Femur (tissue), 1 donor: Measurements from ENCODE around the gene KDM4B.

ENCODE experiments used
- DNase-seq: peaks from one replicate; pipeline ENCODE4 v3.0.0-alpha.2; 2017

The KDM4B gene

DNA sequence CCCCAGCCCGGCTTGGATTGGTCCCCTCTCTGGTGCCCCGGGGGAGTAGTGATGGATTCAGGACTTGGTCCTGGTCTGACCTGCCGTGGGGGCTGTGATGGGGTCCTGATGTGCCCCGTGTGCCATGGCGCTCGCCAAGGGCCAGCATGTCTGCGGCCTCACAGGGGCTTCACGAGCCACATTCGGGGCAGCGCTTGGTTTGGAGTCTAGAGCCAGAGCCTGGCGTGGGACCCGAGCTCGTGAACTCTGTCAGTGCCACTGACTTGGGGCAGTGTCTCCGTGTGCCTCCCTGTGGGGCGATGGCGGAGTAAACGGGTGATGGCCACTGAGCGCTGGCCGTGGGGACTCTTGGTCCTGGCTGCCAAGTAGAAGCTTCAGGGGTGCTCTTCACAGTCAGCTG, 17.1 kb downstream of the KDM4B start:
- DNase-seq: no peak

GRCh38 chr19:4986471-4986891, 17.6 kb downstream of the KDM4B start:
- no peak for DNase-seq

DNA sequence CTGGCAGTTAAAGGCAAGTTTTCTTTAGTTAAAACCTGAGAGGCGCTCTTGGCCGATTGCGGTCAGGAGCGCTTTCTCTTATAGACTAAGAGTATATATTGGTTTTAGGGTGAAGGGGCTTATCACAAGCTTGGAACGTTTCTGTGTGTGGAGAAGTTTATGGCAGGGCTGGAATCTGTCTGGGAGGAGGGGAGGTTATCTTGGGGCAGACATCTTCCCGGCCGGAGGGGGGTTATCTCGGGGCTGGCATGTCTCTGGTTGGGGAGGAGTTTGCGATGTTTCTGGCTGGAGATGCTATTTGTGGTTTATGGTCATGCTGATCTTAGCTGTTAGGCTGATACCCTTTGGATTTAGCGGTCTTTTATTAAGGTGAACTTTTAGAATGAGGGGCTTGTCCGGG, 18.3 kb downstream of the KDM4B start:
- no peak for DNase-seq

- no peak for DNase-seq
Measured at GRCh38 chr19:4987692-4988370, 18.9 kb downstream of the KDM4B start.

DNA sequence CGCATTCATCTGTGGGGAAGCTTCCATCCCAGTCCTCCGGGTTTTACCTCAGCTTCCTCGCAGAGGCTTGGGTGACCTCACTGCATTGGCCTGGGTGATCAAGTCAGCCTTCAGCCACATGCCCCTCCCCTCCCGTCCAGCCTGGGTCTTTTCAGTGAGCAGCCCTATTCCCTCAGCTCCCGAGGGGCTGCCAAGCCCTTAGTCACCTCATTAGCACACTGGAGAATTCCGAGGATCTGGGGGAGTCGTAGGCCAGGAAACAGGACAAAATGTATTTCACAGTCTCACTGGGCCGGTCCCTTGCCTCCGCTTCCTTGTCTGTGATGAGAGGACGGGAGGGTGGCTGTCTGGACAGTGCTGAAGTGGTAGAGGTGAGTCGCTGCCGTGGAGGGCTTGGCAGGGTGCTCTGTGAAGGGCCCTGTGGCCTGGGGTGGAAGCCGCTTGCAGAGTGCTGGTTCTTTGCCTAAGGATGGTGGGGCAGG, 19.9 kb downstream of the KDM4B start:
- DNase-seq: no peak

- DNase-seq: no peak
Measured at GRCh38 chr19:4990306-4990705, 21.4 kb downstream of the KDM4B start.

GRCh38 chr19:4991538-4991937, 22.6 kb downstream of the KDM4B start:
- no peak for DNase-seq

GRCh38 chr19:4991996-4992698, 23.2 kb downstream of the KDM4B start:
- no peak for DNase-seq

DNA sequence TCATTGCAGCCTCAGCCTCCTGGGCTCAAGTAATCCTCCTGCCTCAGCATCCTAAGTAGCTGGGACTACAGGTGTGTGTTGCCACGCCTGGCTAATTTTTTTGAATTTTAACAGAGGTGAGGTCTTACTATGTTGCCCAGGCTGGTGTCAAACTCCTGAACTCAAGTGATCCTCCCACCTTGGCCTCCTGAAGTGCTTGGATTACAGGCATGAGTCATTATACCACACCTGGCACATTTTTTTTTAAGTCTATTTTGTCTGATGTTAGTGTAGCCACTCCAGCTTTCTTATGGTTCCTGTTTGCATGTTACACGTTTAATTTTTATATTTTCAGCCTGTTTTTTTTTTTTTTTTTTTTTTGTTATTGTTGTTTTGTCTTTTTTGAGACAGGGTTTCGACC, 24.8 kb downstream of the KDM4B start:
- no peak for DNase-seq

GRCh38 chr19:4996701-4997100, 27.8 kb downstream of the KDM4B start:
- no peak for DNase-seq

DNA sequence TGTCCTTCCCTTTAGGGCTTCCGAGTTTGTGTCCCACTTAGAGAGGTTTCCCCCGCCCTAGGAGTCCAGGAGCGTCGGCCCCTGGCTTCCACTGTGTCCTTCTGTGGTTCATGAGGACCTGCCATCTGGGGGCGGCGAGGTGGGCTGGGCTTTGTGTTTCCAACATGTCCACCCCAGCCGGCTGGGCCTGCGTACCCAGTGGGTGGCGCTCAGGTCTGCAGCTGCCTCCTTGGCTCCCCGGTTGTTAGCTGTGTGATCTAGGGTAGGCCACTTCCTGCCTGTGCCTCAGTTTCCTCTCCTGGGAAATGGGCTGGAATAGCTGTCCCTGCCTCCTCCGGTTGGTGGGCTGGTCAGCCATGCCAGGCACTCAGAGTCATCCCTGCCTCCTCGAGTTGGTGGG, 28.4 kb downstream of the KDM4B start:
- no peak for DNase-seq

GRCh38 chr19:5000120-5000611, 31.3 kb downstream of the KDM4B start:
- no peak for DNase-seq

DNA sequence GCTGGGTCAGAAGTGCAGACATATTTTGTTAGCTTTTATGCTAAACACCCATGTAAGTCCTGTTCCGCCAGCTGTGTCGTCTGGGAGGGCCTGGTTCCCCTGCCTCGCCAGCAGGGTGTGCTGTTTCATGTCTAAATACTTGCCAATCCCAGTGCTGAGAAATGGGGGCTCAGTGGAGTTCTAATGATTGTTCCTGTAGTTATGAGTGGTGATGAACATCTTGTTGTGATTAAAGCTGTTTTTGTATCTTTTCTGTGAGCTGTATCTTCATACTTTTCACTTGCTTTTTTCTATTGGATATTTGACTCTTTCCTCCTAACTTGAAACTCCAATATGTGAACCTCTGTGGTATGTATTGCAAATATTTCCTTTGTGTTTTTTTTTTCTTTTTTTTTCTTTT, 32.7 kb downstream of the KDM4B start:
- no peak for DNase-seq

GRCh38 chr19:5002143-5002542, 33.2 kb downstream of the KDM4B start:
- DNase-seq: no peak

DNA sequence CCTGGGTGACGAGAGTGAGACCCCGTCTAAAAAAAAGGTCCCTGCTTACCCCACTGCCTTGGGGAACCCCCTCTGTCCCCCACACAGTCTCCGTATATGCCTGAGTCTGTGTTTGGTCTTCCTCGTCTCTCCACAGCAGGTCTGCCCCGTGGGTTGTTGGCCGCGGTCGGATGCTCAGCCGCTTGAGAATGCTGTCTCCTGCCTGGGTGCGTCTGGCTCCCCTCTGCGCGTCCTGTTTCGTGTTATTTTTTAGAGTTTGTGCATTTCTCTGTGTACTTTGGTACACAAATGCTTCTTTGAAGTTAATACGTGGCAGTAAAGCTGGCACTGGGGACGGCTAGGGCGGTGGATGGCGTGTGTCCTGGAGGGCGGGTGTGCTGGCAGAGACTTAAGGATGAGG, 34.9 kb downstream of the KDM4B start:
- no peak for DNase-seq

DNA sequence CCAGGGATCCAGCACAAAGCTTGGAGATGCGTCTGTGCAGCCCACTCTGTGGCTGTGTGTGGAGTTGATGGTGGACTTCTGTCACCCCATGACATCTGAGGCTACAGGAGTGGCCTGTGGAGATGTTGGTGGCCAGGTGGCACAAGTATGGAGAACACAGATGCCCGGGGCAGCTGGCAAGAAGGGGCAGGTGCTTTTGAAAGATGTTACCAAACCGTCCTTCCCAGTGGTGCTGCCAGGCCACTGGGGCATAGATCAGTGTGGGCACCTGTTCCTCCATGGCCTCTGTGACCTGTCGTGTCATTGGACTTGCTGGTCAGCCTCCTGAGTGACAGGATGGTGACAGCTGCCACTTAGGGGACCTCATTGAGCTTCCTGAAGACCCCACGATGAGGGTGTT, 36.2 kb downstream of the KDM4B start:
- DNase-seq: no peak

GRCh38 chr19:5006201-5006600, 37.3 kb downstream of the KDM4B start:
- no peak for DNase-seq

- no peak for DNase-seq
Measured at GRCh38 chr19:5006821-5007220, 37.9 kb downstream of the KDM4B start.

- peak; percentile 12 for DNase-seq
Measured at GRCh38 chr19:5011476-5012238, 42.7 kb downstream of the KDM4B start.

GRCh38 chr19:5012688-5013457, 44.0 kb downstream of the KDM4B start:
- peak; percentile 13 for DNase-seq

GRCh38 chr19:5013761-5014160, 44.8 kb downstream of the KDM4B start:
- no peak for DNase-seq

DNA sequence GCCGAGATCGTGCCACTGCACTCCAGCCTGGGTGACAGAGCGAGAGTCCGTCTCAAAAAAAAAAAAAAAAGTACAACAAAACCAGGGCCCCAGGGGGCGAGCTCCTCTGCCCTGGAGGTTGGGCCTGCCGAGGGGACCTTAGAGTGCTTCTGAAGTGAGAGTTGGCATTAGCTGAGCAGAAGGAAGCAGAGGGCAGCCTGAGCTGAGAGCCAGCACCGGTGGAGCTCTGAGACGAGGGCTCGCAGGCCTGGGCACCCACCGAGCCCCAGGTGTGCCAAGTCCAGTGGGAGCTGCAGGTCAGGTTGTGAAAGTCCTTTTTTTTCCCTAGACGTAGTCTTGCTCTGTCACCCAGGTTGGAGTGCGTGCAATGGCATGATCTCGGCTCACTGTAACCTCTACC, 46.0 kb downstream of the KDM4B start:
- DNase-seq: no peak

GRCh38 chr19:5016268-5016667, 47.4 kb downstream of the KDM4B start:
- peak; percentile 14 for DNase-seq
